Measurements from ENCODE around the gene MPI. TPM values are rescaled to one million over a fixed set of nuclear protein-coding genes. Genes with fewer than 3 reads are reported as not detected.

MPI gene
- total RNA-seq, 1 donor from 2014 or later: 43.3 TPM

DNA sequence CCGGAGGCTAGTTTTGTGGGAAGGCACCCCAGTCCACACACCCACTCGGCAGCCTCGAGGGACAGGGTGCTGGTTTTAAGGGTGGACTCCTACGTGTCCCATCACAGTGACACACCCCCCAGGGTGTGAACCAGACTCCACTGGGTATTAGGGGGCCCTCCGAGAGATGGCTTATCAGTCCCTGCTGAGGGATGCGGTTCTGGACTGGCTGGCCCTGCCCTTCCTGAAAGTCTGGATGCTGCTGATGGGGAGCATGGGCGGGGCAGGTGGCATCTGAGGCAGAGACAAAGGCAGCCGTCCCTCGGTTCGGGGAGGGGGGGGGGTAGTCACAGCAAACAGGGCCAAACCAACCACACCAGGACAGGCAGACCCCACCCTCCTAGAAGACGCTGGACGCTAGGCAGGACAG is 45.9 kb upstream of the MPI start:
- Mint-ChIP-seq H3K27me3 (ENCODE audit: low read depth) (no peaks in the 10 kb centered on the region), H3K36me3 (peaks cover 15% of the 10 kb centered on the region), H3K27ac (peak overlapping the region; percentile 98), H3K4me3 (peak overlapping the region; percentile 73), H3K4me1 (peaks cover 15% of the 10 kb centered on the region), H3K9me3 (no peaks in the 10 kb centered on the region)
- no peak for DNase-seq (ENCODE audit: low spot score in 2 of 2, unreplicated experiment in 2 of 2)
- TF ChIP-seq, protein P1, sequence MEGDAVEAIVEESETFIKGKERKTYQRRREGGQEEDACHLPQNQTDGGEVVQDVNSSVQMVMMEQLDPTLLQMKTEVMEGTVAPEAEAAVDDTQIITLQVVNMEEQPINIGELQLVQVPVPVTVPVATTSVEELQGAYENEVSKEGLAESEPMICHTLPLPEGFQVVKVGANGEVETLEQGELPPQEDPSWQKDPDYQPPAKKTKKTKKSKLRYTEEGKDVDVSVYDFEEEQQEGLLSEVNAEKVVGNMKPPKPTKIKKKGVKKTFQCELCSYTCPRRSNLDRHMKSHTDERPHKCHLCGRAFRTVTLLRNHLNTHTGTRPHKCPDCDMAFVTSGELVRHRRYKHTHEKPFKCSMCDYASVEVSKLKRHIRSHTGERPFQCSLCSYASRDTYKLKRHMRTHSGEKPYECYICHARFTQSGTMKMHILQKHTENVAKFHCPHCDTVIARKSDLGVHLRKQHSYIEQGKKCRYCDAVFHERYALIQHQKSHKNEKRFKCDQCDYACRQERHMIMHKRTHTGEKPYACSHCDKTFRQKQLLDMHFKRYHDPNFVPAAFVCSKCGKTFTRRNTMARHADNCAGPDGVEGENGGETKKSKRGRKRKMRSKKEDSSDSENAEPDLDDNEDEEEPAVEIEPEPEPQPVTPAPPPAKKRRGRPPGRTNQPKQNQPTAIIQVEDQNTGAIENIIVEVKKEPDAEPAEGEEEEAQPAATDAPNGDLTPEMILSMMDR (IDR thresholded peaks at IDR 0.05; ENCODE audit: unreplicated experiment): no peak

DNA sequence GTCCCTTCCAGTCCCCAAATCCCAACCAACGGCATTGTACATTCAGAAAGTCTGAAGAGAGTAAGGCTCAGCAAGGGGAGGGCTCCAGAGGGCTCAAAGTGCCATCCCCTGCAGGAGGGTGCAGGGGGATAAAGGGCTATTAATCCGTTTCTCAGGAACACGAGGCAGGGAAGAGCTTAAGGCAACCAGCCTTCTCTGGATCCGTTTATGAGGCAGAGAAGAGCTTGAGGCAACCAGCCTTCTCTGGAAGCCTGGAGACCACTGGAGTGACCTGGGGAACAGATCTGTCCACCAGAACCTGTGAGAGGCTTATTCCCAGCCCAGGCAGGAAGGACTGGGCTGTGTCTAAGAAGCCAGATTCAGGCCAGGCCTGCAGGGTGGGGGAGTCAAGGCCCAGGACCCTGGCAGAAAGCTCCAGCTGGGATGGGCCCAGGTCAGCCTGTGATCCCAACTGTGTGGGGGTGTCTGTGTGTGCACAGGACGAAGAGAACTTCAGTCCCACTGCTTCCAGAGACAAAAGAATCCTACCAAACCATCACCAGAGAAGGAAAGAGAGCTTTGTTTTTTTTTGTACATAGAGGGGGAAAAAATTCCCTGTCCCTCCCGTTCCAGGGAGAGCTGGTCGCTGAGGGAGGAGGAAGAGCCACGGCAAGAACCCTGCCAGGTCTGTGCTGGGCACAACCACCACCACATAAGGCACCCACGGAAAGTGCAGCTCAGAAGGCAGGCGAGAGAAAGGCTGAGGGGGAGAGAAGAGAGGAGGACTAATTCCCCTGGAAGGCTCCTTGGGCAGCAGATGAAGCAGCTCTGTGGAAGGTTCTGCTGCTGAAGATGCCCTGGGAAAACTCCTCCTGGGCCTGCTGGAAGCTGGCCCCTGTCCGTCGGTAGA is 45.3 kb upstream of the MPI start:
- DNase-seq (ENCODE audit: low spot score in 2 of 2, unreplicated experiment in 2 of 2): no peak
- H3K36me3 Mint-ChIP-seq: peaks cover 17% of the 10 kb centered on the region
- H3K9me3 Mint-ChIP-seq: no peaks in the 10 kb centered on the region
- peak overlapping the region; percentile 16 for H3K27ac Mint-ChIP-seq
- no peaks in the 10 kb centered on the region for H3K27me3 Mint-ChIP-seq (ENCODE audit: low read depth)
- TF ChIP-seq, protein P1 (IDR thresholded peaks at IDR 0.05; ENCODE audit: unreplicated experiment): no peak
- H3K4me1 Mint-ChIP-seq: peaks cover 15% of the 10 kb centered on the region
- no peak overlapping the region for H3K4me3 Mint-ChIP-seq

DNA sequence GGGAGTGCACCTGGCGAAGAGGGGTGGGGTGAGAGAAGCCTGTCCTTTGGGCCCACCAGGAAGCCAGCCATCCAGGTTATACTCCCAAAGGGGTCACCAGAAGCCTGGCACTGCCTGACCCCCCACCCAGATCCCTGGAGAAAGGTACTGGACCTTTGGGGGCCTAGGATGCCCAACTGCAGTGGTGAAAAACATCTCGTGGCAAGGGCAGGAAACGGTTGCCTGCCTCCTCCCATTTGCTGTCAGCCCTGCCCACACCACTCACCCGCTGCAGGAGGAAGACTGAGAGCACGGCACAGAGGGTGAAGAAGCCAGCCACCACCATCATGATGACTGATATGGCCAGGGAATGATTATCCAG is 44.7 kb upstream of the MPI start:
- DNase-seq (ENCODE audit: low spot score in 2 of 2, unreplicated experiment in 2 of 2): no peak
- no peak overlapping the region for H3K27ac Mint-ChIP-seq
- H3K4me3 Mint-ChIP-seq: no peak overlapping the region
- no peaks in the 10 kb centered on the region for H3K9me3 Mint-ChIP-seq
- TF ChIP-seq, protein P1 (IDR thresholded peaks at IDR 0.05; ENCODE audit: unreplicated experiment): no peak
- peaks cover 15% of the 10 kb centered on the region for H3K4me1 Mint-ChIP-seq
- H3K36me3 Mint-ChIP-seq: peaks cover 20% of the 10 kb centered on the region
- no peaks in the 10 kb centered on the region for H3K27me3 Mint-ChIP-seq (ENCODE audit: low read depth)

DNA sequence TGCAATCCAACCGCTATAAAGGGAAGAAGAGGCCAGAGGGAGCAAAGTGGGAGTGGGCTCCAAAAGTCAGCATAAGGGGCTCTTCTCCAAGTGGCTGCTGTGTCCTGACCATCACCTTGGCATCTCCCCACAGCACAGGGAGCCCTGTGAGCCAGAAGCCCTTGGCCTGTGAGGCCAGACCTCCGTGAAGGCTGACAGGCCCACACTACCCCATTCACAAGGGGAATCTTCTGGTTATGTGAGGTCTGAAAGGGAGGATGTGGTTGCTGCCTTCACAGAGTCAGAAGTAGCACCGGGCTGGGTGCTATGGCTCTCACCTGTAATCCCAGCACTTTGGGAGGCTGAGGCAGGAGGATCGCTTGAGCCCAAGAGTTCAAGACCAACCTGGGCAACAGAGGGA is 44.3 kb upstream of the MPI start:
- H3K9me3 Mint-ChIP-seq: no peaks in the 10 kb centered on the region
- H3K36me3 Mint-ChIP-seq: peaks cover 20% of the 10 kb centered on the region
- H3K4me3 Mint-ChIP-seq: no peak overlapping the region
- DNase-seq (ENCODE audit: low spot score in 2 of 2, unreplicated experiment in 2 of 2): no peak
- TF ChIP-seq, protein P1 (IDR thresholded peaks at IDR 0.05; ENCODE audit: unreplicated experiment): no peak
- no peak overlapping the region for H3K27ac Mint-ChIP-seq
- H3K4me1 Mint-ChIP-seq: peaks cover 15% of the 10 kb centered on the region
- no peaks in the 10 kb centered on the region for H3K27me3 Mint-ChIP-seq (ENCODE audit: low read depth)

DNA sequence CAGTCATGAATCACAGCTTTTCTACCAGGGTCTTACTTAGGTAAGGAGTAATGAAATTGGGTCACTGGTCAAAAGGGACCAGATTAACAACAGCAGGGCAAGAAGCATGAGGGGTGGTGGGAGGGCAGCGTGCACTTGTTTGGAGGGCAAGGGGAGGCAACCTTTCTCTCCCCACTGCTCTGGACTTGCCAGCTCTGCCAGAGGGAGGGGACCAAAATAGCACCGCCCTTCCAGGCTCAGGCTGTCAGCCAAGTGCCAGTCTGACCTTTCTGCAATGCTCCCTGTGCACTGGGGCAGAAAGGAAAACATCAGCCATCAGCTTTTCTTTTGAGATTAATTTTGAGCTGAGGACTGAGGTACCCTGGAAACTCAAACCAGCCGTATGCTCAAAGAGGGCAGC is 42.4 kb upstream of the MPI start:
- peaks cover 21% of the 10 kb centered on the region for H3K36me3 Mint-ChIP-seq
- no peak overlapping the region for H3K27ac Mint-ChIP-seq
- H3K4me3 Mint-ChIP-seq: no peak overlapping the region
- H3K4me1 Mint-ChIP-seq: peaks cover 7% of the 10 kb centered on the region
- TF ChIP-seq, protein P1 (IDR thresholded peaks at IDR 0.05; ENCODE audit: unreplicated experiment): no peak
- no peaks in the 10 kb centered on the region for H3K9me3 Mint-ChIP-seq
- DNase-seq (ENCODE audit: low spot score in 2 of 2, unreplicated experiment in 2 of 2): no peak
- H3K27me3 Mint-ChIP-seq (ENCODE audit: low read depth): no peaks in the 10 kb centered on the region
